Fibroblast of lung (primary cell): Measurements from ENCODE around the gene VWF.

ENCODE experiments used
- EZH2 ChIP-seq: IDR thresholded peaks from 2 replicates; pipeline ENCODE4 v1.5.1; 2012; ENCODE audit warnings: low read length, control low read depth, mild to moderate bottlenecking; ENCODE audit errors: missing control alignments
- TF ChIP-seq, protein P1 (sequence below), 2 donors: IDR thresholded peaks in 1 of 2; conservative IDR thresholded peaks in 1 of 2; 1 replicate in 1 of 2; 2 replicates in 1 of 2; pipeline ENCODE4 v1.5.1; 2011 to 2012; ENCODE audit warnings: low read length in 2 of 2, control low read depth in 1 of 2, inconsistent platforms in 1 of 2, low read depth in 1 of 2, mild to moderate bottlenecking in 1 of 2

DNA sequence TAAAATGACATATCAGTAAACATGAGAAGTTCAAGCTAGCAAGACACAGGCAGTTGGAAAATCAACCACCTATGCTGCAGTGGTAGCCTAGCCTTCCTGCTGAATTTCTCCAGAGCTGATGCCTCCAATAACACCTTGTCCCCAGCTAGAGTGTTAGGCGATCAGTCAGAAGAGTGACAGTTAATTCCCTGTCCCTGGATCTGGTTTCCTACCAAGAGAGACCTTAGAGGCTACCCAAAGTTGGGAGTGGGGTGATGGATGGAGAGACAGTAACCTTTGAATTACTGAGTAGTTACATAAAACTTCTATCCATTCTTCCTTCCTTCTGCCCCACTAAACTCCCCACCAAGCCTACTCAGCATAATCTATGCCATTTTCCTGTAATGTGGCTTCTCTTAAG is 177.5 kb downstream of the VWF start:
- no peak for TF ChIP-seq EZH2
- TF ChIP-seq, protein P1, sequence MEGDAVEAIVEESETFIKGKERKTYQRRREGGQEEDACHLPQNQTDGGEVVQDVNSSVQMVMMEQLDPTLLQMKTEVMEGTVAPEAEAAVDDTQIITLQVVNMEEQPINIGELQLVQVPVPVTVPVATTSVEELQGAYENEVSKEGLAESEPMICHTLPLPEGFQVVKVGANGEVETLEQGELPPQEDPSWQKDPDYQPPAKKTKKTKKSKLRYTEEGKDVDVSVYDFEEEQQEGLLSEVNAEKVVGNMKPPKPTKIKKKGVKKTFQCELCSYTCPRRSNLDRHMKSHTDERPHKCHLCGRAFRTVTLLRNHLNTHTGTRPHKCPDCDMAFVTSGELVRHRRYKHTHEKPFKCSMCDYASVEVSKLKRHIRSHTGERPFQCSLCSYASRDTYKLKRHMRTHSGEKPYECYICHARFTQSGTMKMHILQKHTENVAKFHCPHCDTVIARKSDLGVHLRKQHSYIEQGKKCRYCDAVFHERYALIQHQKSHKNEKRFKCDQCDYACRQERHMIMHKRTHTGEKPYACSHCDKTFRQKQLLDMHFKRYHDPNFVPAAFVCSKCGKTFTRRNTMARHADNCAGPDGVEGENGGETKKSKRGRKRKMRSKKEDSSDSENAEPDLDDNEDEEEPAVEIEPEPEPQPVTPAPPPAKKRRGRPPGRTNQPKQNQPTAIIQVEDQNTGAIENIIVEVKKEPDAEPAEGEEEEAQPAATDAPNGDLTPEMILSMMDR (conservative IDR thresholded peaks at IDR 0.05 in 1 of 2, IDR thresholded peaks at IDR 0.05 in 1 of 2; ENCODE audit: low read depth in 1 of 2, low read length in 2 of 2) = no peak
